Measurements from ENCODE around the gene TTC7B.

The TTC7B gene

DNA sequence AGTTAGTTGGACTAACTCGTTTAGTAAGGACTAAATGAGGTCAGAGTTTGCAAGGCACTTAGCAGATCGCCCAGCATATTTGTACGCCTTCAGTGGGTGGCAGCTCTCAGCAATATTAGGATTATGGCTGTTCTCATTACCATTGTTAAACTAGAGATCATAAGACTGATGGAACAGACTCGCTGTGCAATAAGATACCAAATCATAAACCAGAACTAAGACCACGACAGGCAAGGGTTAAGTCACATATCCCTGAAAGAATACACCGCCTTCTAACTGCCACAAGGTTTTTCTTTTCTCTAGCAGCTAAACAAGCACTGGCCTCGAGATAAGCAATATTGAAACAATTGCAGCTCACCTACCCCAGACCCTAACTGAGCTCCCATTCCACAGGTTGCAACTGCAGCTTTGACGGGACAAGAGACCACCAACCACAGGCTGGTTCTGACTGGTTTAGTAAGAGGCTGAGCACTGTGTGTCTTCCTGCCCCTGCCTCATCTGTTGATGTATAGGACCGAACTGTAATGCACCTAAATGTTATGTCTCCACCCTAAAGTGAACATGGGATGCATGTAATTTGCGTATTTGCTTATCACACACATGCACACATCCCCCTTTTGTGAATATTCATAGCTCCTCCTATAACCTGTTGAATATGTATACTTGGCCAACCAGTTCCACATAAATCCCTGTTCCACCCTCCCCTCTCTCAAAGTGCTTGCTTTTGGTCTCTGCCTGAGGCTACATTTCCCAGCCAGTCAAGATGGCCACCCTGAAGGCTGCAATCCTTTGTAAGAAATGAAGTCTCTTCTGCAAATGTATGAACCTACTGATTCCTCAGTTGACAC lies 266.2 kb downstream of the TTC7B start:
- no peaks in the 10 kb centered on the region for H3K4me1 Mint-ChIP-seq
- H3K27me3 Mint-ChIP-seq: no peaks in the 10 kb centered on the region

GRCh38 chr14:90548455-90548854 lies 267.8 kb downstream of the TTC7B start:
- Mint-ChIP-seq H3K4me1 (no peaks in the 10 kb centered on the region), H3K27ac (no peak overlapping the region), H3K4me3 (no peak overlapping the region), H3K9me3 (no peaks in the 10 kb centered on the region), H3K27me3 (no peaks in the 10 kb centered on the region), H3K36me3 (no peaks in the 10 kb centered on the region)

More for the DNA sequence above, 266.2 kb downstream of the TTC7B start:
- Mint-ChIP-seq H3K4me3 (no peak overlapping the region), H3K9me3 (no peaks in the 10 kb centered on the region), H3K27ac (no peak overlapping the region), H3K36me3 (no peaks in the 10 kb centered on the region)

GRCh38 chr14:90547968-90548367 lies 268.3 kb downstream of the TTC7B start:
- Mint-ChIP-seq H3K4me1 (no peaks in the 10 kb centered on the region), H3K36me3 (no peaks in the 10 kb centered on the region), H3K27me3 (no peaks in the 10 kb centered on the region), H3K9me3 (no peaks in the 10 kb centered on the region), H3K27ac (no peak overlapping the region), H3K4me3 (no peak overlapping the region)

- Mint-ChIP-seq H3K9me3 (no peaks in the 10 kb centered on the region), H3K4me3 (no peak overlapping the region), H3K27me3 (no peaks in the 10 kb centered on the region), H3K4me1 (no peaks in the 10 kb centered on the region), H3K36me3 (no peaks in the 10 kb centered on the region), H3K27ac (no peak overlapping the region)
Measured at GRCh38 chr14:90547250-90547649, 269.0 kb downstream of the TTC7B start.

- Mint-ChIP-seq H3K4me1 (no peaks in the 10 kb centered on the region), H3K9me3 (no peaks in the 10 kb centered on the region), H3K27me3 (no peaks in the 10 kb centered on the region), H3K36me3 (no peaks in the 10 kb centered on the region), H3K4me3 (no peak overlapping the region), H3K27ac (no peak overlapping the region)
Measured at GRCh38 chr14:90546767-90547166, 269.5 kb downstream of the TTC7B start.

- no peaks in the 10 kb centered on the region for H3K27me3 Mint-ChIP-seq
- H3K4me1 Mint-ChIP-seq: no peaks in the 10 kb centered on the region
- no peak overlapping the region for H3K4me3 Mint-ChIP-seq
- no peaks in the 10 kb centered on the region for H3K9me3 Mint-ChIP-seq
- no peak overlapping the region for H3K27ac Mint-ChIP-seq
- no peaks in the 10 kb centered on the region for H3K36me3 Mint-ChIP-seq
Measured at GRCh38 chr14:90545966-90546751, 270.1 kb downstream of the TTC7B start.

- Mint-ChIP-seq H3K4me1 (no peaks in the 10 kb centered on the region), H3K27ac (no peak overlapping the region), H3K9me3 (no peaks in the 10 kb centered on the region), H3K4me3 (no peak overlapping the region), H3K27me3 (no peaks in the 10 kb centered on the region), H3K36me3 (no peaks in the 10 kb centered on the region)
Measured at GRCh38 chr14:90545382-90545781, 270.8 kb downstream of the TTC7B start.

GRCh38 chr14:90544971-90545370 lies 271.3 kb downstream of the TTC7B start:
- Mint-ChIP-seq H3K36me3 (no peaks in the 10 kb centered on the region), H3K4me1 (no peaks in the 10 kb centered on the region), H3K27me3 (no peaks in the 10 kb centered on the region), H3K27ac (no peak overlapping the region), H3K4me3 (no peak overlapping the region), H3K9me3 (no peaks in the 10 kb centered on the region)

DNA sequence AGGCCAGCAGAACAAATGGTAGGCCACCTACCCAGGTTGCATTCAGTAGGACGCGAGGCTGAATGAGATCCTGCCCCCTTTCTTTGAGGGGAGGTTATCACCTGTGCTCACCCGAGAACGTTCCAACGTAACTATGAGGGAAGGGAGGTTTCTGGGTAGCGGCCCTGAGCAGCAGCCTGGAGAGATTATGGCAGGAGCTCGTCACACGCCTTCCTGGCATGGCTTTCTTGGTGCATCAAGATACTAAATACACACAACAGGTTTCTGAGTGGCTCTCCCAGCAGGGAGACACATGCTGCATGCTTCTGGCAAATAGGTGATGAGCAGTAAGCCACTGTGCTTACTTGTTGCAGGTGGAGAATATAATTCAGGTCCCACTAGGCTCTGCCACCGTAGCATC lies 271.7 kb downstream of the TTC7B start:
- Mint-ChIP-seq H3K27me3 (no peaks in the 10 kb centered on the region), H3K4me1 (no peaks in the 10 kb centered on the region), H3K27ac (no peak overlapping the region), H3K36me3 (no peaks in the 10 kb centered on the region), H3K9me3 (no peaks in the 10 kb centered on the region), H3K4me3 (no peak overlapping the region)

GRCh38 chr14:90543876-90544275 lies 272.4 kb downstream of the TTC7B start:
- no peak overlapping the region for H3K4me3 Mint-ChIP-seq
- no peaks in the 10 kb centered on the region for H3K4me1 Mint-ChIP-seq
- H3K27ac Mint-ChIP-seq: no peak overlapping the region
- H3K27me3 Mint-ChIP-seq: no peaks in the 10 kb centered on the region
- no peaks in the 10 kb centered on the region for H3K36me3 Mint-ChIP-seq
- H3K9me3 Mint-ChIP-seq: no peaks in the 10 kb centered on the region

DNA sequence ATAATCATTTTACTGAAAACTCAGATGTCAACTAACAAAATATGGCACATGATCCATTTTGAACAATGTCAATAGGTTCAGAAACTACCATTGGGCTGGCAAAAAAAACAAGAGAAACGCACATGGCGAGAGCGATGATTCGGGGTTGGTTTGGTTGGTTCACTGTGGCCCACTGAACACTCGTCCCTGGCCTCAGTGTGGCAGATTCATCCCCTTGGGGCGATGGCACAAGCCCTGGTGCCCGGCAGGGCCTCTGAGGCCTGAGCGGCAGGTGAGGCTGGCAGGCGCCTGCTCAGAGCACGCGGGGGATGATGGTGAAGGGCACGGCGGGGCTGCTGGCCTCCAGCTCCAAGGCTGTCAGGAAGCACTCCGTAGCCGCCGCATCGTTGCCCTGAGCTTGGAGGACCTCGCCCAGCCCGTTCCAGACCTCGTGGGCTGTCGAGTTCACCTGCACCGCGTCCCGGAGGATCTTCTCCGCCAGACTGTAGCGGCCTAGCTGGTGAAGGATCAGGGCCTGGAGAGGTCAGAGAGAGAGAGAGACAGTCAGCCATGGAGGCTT lies 275.1 kb downstream of the TTC7B start:
- H3K27ac Mint-ChIP-seq: no peak overlapping the region
- no peaks in the 10 kb centered on the region for H3K27me3 Mint-ChIP-seq
- no peaks in the 10 kb centered on the region for H3K4me1 Mint-ChIP-seq
- no peaks in the 10 kb centered on the region for H3K9me3 Mint-ChIP-seq
- no peak overlapping the region for H3K4me3 Mint-ChIP-seq
- no peaks in the 10 kb centered on the region for H3K36me3 Mint-ChIP-seq

- H3K36me3 Mint-ChIP-seq: no peaks in the 10 kb centered on the region
- H3K4me3 Mint-ChIP-seq: no peak overlapping the region
- H3K4me1 Mint-ChIP-seq: no peaks in the 10 kb centered on the region
- H3K9me3 Mint-ChIP-seq: no peaks in the 10 kb centered on the region
- no peaks in the 10 kb centered on the region for H3K27me3 Mint-ChIP-seq
- no peak overlapping the region for H3K27ac Mint-ChIP-seq
Measured at GRCh38 chr14:90540437-90540836, 275.8 kb downstream of the TTC7B start.

DNA sequence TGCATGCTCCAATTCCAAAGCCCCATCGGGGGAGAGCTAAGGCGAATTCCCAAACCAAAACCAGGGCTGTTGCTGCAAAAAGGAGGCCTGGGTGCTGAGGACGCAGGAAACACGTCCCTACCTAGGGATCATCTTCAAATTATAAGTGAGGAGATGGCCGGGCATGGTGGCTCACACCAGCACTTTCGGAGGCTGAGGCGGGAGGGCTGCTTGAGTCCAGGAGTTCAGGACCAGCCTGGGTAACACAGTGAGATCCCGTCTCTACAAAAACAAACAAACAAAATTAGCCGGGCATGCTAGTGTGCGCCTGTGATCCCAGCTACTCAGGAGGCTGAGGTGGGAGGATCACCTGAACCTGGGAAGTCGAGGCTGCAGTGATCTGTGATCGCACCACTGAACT lies 276.2 kb downstream of the TTC7B start:
- H3K9me3 Mint-ChIP-seq: no peaks in the 10 kb centered on the region
- H3K36me3 Mint-ChIP-seq: no peaks in the 10 kb centered on the region
- H3K4me1 Mint-ChIP-seq: no peaks in the 10 kb centered on the region
- no peak overlapping the region for H3K27ac Mint-ChIP-seq
- H3K27me3 Mint-ChIP-seq: no peaks in the 10 kb centered on the region
- H3K4me3 Mint-ChIP-seq: no peak overlapping the region

GRCh38 chr14:90539496-90539775 lies 276.8 kb downstream of the TTC7B start:
- Mint-ChIP-seq H3K36me3 (no peaks in the 10 kb centered on the region), H3K27me3 (no peaks in the 10 kb centered on the region), H3K4me3 (no peak overlapping the region), H3K4me1 (no peaks in the 10 kb centered on the region), H3K9me3 (no peaks in the 10 kb centered on the region), H3K27ac (no peak overlapping the region)

DNA sequence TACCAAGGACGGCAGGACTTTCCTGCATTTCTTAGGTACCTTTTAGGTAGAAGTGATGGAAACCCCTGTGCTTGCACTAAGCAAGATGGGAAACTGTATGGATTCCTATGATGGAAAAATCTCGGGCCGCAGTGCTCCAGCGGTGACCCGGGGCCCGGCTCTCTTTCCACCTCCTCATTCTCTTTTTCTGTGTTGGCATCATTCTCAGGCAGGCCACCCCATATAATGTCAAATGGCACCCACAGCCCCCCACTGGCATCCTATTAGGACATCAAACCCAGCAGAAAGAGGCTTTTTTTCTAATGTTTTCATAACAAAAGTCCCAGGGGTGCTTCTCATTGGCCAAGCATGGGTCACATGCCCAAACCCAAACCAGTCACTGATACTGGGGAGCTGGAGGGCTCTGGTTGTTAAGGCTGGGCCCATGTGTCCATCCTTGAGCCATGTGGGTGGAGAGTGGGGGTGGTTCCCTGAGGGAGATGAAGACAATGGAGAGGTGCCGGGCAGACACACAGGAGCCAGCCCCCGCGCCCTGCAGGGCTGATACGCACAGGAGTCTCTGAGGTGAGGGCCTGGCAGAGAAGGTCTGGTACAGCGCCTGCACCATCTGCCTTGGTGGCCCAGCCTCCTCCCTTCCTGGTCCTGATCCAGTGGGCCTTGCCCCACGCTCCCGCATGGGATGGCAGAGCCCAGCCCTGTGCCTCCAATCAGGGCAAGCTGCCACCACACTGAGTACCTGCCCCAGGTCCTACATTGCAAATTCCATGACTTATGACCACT lies 277.3 kb downstream of the TTC7B start:
- H3K9me3 Mint-ChIP-seq: no peaks in the 10 kb centered on the region
- H3K4me3 Mint-ChIP-seq: no peak overlapping the region
- H3K36me3 Mint-ChIP-seq: no peaks in the 10 kb centered on the region
- no peaks in the 10 kb centered on the region for H3K4me1 Mint-ChIP-seq
- no peaks in the 10 kb centered on the region for H3K27me3 Mint-ChIP-seq
- H3K27ac Mint-ChIP-seq: no peak overlapping the region

DNA sequence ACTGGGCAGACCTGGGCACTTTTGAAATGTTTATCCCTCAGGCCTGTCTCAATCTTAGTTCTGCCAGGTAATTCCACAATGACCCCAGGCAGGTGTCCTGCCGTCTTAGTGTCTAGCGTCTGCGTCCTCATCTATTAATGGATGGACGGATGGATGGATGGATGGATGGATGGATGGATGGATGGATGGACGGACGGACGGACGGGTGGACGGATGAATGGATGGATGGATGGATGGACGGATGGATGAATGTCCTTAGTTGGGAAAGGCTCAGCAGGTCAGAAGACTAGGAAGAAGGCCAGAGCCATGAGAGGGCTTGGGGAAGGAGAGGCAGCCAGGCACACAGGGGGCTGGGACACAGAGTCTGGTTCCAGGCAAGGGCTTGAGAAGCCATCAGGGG lies 278.1 kb downstream of the TTC7B start:
- Mint-ChIP-seq H3K27ac (no peak overlapping the region), H3K27me3 (no peaks in the 10 kb centered on the region), H3K36me3 (no peaks in the 10 kb centered on the region), H3K4me1 (no peaks in the 10 kb centered on the region), H3K4me3 (no peak overlapping the region), H3K9me3 (no peaks in the 10 kb centered on the region)
